GM18873 (cell line): ENCODE data around the gene TOP3A.

Experiments used
- ATAC-seq: cut with Tn5 transposase; IDR thresholded peaks from one replicate; pipeline ENCODE4 v1.9.1; 2021; ENCODE audit warnings: mild to moderate bottlenecking, moderate library complexity, moderate number of reproducible peaks; ENCODE audit not compliant: unreplicated experiment, low FRiP score

TOP3A gene

DNA sequence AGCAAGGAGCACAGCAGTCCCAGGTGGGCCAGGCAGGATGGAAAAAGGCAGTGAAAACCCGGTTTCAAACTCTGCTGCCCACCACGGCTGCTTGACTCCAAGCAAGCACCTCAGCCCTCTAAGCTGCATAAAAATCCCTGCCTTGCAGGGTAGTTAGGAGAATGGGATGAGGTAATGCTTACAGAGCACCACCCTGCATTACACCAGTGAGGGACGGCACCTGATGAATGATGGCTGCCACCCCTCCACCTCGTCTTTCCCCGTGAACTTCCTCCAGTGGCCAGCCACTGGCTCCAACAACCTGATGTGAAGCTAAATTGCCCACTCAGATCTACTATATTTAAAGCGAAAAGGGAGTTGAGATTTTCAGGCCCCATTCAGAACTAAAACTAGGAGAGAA is 33.0 kb downstream of the TOP3A start:
- ATAC-seq, result no peak

DNA sequence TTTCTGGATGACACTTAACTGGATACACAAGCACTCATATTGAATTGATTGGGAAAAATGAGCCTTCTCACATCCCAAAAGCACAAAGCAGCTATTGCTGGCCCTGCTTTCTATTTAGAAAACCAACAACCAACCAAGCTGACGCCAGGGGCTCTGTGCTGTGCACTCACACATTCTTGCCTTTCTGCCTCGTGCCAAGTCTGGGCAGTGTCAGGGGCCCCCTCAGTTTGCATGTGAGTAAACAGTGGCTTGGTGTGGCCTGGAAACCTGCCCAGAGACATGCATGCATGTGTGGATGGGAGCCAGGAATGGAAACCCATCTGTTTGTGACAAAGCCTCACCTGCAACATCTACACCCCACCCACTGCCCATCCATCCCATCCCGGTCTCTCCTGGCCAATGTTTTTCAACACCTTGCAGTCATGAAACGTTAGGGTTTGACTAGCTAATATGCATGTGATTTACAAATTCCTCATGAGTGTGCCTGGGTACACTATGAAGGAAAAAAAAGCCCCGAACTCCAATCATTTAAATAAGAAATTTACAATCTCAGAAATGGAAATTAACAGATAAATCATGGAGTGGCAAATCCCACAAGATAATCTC is 33.9 kb downstream of the TOP3A start:
- ATAC-seq, result no peak

DNA sequence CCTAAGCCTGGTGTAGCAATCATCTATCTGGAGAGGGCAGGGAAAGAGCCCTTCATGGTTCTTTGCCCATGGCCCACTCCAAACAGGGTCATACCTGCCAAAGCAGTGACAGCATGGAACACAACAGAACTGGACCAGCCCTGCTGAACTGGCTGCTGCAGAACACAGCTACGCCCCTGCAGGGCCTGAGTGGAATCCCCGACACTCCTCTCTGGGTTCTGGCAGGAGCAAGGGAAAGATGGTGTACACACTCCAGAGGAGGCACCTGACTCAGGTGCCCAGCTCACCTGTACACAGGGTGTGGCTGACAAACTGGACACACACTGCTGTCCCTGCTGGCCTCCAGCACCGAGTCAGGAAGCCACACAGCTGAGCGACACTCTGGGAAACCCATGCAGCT is 34.5 kb downstream of the TOP3A start:
- no peak for ATAC-seq

DNA sequence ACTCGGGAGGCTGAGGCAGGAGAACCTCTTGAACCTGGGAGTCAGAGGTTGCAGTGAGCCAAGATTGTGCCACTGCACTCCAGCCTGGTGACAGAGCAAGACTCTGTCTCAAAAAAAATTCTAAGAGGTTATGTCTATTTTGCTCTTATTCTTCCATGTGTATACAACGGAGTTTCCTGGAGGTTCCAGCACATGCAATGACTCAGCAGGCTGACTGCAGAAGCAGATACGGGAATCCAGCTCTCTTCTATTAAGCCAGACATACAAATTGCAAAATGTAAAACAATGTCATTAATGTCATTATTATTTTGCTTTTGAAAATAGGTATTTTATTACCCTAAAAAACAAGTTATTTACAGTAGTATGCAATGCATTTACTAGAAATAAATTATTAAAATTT is 35.9 kb downstream of the TOP3A start:
- no peak for ATAC-seq

DNA sequence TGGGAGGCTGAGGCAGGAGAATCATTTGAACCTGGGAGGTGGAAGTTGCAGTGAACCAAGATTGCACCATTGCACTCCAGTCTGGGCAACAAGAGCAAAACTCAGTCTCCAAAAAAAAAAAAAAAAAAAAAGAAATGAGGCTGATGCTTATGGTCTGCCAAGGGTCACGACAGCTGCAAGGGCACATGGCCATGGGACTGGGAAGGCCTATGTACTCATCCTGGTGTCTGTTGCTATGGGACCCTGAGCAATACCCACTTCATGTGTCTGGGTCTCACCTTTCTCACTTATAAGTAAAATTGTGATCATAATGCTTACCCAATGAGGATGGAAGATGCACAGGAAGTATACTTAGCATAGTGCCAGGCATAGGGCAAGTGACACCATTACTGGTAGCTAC is 37.7 kb downstream of the TOP3A start:
- no peak for ATAC-seq

DNA sequence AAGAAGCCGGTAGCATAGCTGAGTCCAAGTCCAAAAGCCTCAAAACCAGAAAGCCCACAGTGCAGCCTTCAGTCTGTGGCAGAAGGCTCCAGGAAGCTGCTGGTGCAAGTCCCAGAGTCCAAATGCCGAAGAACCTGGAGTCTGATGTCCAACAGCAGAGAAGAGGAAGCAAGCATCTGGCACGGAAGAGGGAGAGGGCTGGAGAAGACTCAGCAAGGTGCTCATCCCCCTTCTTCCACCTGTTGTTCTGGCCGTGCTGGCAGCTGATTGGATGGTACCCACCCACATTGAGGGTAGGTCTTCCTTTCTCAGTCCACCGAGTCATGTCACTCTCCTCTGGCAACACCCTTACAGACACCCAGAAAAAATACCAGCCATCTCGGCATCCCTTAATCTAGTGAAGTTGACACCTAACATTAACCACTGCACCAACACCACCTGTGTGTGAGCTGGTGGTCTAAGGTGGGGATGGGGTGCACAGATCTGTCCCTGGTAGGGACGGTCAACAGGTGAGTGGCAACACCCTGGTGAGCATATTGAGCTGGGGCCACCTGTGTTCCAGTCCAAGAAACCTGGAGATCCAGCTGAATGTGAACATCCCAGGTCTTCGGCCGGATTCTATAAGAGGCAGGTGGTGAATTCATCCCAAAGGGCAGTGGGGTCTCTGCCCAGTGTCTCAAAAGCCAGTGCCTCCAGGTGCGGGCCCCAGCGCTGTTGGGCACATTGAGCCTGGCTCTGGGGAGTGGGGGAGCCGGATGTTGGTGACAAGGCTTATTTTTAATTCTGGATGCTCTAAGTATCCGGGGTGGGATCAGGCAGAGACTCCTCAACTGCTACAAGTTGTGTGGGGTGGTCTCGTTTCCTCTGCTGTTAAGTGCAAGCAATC is 44.5 kb downstream of the TOP3A start:
- ATAC-seq, result no peak

DNA sequence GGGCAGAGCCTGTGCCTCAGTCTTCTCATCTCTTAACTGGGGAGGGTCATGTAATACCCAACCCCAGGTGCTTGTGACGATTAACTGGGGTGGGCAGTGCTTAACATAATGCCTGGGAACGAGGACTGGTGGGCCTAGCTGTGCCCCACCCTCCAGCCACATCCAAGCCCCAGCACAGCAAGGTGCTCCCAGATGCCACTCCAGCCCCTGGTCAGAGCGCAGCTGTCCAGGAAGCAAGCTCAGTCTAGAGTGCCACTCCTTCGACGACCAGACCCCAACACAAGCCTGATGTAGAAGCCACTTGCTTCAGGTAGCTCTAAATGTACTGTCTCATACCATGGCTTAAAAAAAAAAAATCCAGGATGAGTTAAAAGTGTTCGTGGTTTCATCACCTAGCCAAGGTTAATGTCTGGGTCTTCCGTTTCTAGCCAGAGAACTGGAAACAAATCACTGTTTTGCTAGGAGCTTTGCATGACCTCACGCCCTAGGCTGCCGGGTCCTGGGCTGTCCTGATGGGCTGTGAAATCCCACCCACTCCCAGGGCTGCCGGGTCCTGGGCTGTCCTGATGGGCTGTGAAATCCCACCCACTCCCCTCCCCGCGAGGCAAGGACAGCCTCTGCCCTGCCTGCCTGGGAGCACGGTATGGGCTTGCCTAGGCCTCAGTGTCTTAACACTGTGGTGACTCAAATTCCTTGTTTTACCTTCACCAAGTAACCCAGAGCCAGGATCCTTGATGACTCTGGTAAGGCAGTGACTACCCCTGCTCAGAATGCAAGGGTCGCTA is 46.7 kb downstream of the TOP3A start:
- no peak for ATAC-seq

DNA sequence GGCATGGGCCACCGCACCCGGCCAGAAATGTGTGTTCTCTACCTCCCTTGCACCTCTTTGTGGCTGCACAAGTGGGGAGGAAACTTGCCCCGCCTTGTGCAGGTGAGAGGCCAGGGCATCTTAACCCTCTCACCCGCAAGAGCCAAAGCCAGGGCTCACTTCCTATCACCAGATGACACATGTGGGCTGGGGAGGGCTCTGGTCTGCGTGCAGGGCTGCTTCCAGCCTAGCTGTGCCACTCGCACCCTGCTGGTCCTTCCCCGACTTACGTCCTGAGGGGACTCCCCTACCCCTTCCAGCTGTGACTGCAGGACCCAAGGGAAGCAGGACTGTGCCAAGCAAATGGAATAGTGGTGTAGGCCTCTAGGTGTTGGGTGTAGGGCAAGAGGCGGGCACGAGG is 47.4 kb downstream of the TOP3A start:
- ATAC-seq, result no peak

DNA sequence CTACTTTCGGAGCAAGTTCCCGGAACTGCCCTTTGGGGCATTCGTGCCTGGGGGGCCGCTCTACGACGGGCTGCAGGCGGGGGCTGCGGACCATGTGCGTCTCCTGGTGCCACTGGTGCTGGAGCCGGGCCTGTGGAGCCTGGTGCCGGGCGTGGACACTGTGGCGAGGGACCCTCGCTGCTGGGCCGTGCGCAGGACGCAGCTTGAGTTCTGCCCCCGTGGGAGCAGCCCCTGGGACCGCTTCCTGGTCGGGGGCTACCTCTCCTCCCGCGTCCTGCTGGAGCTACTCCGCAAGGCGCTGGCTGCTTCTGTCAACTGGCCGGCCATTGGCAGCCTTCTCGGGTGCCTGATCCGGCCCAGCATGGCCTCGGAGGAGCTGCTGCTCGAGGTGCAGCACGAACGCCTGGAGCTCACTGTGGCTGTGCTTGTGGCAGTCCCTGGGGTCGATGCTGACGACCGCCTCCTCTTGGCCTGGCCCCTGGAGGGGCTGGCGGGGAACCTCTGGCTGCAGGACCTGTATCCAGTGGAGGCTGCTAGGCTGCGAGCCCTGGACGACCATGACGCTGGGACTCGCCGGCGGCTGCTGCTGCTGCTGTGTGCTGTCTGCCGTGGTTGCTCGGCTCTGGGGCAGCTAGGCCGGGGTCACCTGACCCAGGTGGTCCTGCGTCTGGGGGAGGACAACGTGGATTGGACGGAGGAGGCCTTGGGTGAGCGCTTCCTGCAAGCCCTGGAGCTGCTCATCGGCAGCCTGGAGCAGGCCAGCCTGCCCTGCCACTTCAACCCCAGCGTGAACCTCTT is 50.7 kb downstream of the TOP3A start:
- ATAC-seq, result no peak

DNA sequence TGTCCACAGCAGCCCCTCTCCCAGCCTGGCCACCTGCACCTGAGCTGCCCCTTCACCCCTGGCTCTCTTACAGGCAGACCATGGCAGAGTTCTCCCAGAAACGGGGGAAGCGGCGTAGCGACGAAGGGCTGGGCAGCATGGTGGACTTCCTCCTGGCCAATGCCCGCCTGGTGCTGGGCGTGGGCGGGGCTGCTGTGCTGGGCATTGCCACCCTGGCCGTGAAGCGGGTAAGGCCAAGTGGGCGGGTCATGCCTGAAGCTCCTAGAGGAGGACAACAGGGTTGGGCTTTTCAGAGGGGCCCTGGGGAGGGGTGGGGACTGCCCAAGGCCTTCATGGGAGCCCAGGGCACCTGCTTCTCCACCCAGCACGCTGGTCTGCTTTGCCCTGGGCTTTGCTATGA is 52.2 kb downstream of the TOP3A start:
- no peak for ATAC-seq

DNA sequence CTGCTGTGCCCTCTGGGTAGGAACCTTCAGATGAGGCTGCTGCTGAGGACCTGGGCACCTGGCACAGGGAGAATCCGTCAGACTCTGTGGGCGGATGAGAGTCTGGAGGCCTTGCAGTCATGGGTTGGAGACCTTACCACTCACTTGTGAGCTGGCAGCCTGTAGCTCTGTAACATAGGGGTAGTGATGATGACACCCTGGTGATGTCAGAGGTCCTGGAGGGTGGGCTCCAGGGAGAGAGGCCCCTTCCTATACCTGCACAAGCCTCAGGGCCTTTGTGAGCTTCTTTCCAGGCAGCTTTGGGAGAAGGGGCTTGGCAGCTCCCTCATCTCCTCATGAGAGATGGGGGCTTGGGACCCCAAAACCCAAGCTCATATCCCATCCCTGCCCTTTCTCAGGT is 52.7 kb downstream of the TOP3A start:
- no peak for ATAC-seq

DNA sequence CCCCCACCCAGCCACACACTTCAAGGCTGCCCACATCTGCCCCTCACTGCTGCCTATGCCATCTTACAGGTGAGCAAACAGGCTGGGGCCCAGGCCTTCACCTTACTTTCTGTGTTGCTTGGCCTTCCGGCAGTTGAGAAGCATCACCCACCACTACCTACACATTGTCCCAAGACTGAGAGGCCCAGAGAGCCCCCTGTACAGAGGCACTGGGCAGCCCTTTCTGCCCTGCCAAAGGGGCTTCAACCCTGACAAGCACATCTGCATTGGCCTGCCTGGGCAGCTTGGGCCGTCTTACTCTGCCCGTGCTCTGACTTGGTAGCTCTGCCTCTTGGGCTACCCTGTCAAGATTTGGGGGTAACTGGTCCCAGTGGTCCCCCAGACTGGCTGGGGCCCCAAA is 53.1 kb downstream of the TOP3A start:
- no peak for ATAC-seq

DNA sequence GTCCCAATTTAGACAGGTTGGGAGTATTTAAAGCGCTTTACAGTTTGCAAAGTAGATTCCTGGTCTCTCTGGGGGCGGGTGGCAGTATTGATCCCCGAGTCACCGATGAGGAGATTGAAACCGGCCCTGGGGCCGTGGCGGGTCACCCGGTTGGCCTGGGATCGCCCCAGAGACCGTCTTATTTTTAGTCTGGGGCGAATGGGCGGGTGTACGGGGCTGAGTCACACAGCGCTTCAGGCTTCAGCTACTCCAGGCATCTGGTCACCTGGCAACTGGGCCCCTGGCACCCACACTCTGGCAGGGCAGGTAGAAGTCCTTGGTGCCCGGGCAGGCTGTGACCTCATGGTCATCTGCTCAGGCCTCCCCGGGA is 53.7 kb downstream of the TOP3A start:
- no peak for ATAC-seq

DNA sequence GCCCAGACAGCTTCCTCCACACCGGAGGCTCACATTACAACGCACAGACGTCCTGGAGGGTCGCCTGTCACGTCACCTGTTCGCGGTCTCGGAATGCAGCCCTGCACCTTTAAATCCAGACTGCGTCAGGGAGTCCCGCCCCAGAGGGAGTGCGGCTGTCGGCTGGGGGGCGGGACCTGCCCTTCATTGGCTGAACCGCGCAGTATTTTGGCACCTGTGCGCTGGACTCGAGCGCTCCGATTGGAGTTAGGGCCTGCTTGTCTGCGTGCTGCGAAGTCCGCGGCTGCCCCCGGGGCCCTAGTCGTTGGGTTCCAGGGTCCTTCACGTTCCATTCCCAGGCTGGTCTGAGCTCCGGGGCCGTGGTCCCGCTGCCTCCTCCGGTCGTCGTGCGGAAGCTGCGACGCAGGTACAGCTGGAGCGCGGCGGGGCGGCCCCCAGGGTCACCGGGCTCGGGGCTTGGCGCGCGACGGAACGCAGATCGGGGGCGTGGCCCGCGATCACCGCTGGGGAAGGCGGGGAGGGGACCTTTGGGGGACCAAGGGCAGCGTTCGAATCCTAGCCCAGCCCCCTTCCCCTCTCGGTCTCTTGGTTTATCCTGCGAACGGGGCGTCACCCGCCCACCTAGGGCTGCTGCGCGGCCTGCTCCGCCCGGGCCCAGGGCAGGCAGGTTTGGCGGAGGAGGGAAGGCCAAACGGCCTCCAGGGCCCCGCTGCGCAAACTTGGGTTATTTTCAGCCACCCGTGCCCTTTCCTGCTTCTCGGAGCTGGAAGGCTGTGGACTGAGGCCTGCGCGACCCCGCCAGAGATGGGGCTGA is 54.3 kb downstream of the TOP3A start, which contains the start of gene MIEF2:
TSS of gene MIEF2 (plus strand) at position 331 of the 814 bp plus-strand sequence. CDS start 2,059 bp downstream, outside the sequence.
- peak; percentile 61 for ATAC-seq

DNA sequence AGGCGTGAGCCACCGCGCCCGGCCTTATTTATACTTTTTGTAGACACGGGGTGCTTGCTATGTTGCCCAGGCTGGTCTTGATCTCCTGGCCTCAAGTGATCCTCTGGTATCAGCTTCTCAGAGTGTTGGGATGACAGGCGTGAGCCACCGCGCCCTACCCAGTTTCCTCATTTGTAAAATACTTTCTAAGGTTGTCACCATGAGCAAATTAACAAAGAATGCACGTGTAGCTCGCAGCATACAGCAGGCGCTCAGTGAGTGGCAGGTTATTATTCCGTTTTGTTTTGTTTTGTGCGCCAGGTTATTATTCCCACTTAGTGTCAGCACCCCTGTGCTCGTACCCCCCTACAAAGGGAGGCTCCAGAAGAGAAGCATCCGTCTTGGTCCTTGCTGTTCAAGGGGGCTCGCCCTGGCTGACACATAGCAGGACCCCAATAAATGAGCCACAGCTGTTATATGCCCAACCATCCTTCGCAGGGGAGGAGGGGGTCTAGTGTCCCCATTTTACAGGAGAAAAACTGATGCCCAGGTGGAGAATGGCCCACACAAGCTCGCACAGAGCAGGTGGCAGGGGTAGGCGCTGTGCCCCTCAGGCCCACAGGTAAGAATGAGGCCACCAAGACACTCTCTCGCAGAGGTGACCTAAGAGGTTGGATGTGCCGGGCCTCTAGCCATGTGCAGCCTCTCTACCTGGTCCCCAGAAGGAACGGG is 55.0 kb downstream of the TOP3A start:
- no peak for ATAC-seq

DNA sequence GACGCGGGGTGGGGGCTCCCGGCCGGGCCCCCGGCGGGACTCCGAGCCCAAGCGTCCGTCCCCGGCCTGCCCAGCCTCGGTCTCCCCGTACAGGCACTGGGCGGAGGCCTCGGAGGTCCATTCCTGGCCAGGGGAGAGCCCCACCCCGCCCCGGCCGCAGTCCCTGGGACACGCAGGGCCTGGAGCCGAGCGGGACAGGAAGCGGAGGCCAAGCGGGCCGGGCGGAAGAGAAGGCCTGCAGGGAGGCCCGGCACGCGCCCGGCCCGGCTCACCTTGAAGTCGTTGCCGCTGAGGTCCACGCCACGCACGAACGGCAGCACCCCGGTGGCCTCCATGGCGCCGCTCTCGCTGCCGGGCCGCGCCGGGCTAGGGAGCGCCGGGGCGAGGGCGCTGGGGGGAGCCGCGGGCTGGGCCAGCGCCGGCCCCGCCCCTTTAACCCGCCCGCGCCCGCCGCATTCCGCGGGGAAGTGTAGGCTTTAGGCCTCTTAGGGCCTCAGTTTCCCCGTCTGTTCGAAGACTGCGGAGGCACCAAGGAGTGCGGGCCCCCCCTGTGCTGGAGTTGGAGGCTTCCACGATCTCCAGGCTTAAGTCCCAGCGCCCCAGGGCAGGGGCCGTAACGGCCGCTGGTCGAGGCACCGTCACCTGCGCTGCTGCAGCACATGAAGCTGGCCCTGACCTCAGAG is 56.3 kb downstream of the TOP3A start, which contains the start of gene FLII:
TSS of gene FLII (minus strand) at position 383 of the 683 bp plus-strand sequence. CDS start at position 335, 48 bp downstream.
- no peak for ATAC-seq

DNA sequence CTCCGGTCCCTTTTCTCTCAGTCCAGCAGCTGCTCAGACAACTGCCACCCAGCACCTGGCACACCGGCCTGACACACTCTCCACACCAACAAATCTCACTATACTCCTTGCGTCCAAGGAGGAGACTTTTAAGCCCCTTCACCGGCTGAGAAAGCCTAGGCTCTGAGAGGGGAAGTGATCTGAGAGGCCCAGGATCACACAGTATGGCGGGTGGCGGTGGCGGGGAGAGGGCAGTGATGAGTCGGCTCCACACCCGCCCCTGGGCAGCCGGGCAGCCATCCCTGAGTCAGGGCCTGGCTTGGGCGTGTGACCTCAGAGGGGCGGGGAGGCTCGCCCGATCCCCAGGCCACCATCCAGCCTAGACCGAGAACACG is 56.8 kb downstream of the TOP3A start:
- no peak for ATAC-seq

DNA sequence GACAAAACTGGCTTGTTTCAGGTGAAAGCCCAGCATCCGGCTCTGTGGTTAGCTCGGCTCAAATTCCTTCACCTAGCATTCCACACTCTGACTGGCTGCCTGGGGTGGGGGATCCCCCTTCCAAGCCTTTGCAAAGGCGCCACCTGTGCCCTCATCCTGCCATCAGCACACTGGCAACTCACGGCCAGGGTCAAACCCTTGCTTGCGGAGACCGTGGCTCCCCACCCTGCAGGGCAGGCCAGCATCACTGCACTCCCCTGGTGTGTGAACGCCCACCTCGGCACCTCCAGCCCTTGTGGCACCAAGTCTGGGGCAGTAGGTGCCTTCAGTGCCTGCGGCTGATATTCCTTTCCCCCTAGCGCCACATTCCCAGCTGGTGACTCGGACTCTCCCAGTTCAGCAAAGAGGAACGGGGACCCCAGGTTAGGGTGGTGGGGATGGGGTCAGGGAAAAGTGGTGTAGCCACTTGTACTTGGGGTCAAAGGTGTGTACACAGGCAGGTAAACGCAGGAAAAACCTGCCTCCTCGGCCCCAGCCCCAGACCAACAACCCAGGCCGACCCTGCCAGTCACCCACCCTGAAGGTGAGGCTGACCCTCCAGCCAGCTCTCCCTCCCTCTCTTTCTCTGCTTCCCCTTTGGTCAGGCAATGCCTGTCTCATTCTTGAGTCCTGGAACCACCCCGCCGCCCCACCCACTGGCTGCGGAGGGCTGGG is 57.4 kb downstream of the TOP3A start:
- ATAC-seq, result no peak
